Omental fat pad (tissue), 4 donors: Measurements from ENCODE around the gene SRF. TPM values are rescaled to one million over a fixed set of nuclear protein-coding genes. Genes with fewer than 3 reads are reported as not detected.

Source experiments
- ATAC-seq: fragments of 150-250 bp; one replicate; pipeline ENCODE4 v1.9.1; 2016; ENCODE audit warnings: mild to moderate bottlenecking, moderate library complexity; ENCODE audit not compliant: low FRiP score
- DNase-seq: peaks from one replicate; pipeline ENCODE4 v3.0.0-alpha.2; 2019; ENCODE audit warnings: low spot score
- total RNA-seq, 4 donors: library from RNA; depleted of rRNA; stranded (reverse); fragments of >200 nt; gene quantifications; one replicate each; pipeline ENCODE4 v1.1.0, GENCODE V29; 2016
- TF ChIP-seq, protein P1 (sequence below), 3 donors: fragments of 450-650 bp; IDR thresholded peaks; one replicate each; pipeline ENCODE4 v1.5.1; 2016 to 2017; ENCODE audit warnings: antibody characterized with exemption in 3 of 3, mild to moderate bottlenecking in 3 of 3, moderate library complexity in 2 of 3

The SRF gene
- total RNA-seq, 4 donors from 2014 or later: 21.5 to 37.8 (median 24.4) TPM

DNA sequence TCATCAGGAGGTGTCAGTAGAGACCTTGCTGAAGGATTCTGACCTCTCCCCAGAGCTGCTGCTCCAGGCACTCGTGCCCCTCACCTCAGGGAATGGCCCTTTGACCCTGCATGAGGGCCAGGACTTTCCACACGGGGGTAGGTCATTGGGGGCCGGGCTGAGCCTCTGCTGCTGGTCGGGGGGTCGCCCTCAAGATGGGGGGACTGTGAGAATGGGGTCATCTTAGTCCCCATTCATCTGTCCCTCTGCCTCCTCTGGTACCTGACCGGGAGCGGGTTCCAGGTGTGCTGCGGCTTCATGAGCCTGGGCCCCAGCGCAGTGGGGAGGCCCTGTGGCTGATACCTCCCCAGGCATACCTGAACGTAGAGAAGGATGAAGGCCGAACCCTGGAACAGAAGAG lies 42.4 kb downstream of the SRF start:
- no peak for DNase-seq
- ATAC-seq: no peak
- TF ChIP-seq, protein P1, sequence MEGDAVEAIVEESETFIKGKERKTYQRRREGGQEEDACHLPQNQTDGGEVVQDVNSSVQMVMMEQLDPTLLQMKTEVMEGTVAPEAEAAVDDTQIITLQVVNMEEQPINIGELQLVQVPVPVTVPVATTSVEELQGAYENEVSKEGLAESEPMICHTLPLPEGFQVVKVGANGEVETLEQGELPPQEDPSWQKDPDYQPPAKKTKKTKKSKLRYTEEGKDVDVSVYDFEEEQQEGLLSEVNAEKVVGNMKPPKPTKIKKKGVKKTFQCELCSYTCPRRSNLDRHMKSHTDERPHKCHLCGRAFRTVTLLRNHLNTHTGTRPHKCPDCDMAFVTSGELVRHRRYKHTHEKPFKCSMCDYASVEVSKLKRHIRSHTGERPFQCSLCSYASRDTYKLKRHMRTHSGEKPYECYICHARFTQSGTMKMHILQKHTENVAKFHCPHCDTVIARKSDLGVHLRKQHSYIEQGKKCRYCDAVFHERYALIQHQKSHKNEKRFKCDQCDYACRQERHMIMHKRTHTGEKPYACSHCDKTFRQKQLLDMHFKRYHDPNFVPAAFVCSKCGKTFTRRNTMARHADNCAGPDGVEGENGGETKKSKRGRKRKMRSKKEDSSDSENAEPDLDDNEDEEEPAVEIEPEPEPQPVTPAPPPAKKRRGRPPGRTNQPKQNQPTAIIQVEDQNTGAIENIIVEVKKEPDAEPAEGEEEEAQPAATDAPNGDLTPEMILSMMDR (IDR thresholded peaks at IDR 0.05): no peak

DNA sequence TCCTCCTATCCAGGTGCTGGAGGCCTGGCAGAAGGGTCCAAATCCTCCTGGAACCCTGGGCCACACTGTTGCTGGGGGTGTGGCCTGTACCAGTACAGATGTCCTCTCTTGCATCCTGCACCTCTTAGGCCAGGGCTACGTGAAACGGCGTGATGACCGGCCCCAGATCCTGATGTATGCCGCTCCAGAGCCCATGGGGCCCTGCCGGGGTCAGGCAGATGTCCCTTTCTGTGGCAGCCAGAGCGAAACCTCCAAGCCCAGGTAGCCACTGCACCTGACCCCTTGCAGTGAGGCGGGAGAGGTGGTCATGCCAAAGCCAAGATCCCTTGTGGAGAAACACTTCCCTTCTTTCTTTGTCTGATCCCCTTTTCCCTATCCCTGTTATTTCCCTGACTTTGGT lies 44.0 kb downstream of the SRF start:
- ATAC-seq (no peak), DNase-seq (no peak)
- TF ChIP-seq, protein P1 (IDR thresholded peaks at IDR 0.05): no peak

DNA sequence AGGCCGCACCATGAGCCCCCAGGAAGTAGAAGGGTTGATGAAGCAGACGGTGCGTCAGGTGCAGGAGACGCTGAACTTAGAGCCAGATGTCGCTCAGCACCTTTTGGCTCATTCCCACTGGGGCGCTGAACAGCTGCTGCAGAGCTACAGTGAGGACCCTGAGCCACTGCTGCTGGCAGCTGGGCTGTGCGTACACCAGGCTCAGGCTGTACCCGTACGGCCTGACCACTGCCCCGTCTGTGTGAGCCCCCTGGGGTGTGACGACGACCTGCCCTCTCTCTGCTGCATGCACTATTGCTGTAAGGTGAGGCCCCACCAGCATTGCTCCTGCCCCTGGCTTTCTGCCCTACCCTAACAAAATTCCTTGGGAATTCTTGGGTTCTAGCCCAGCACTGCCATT lies 45.1 kb downstream of the SRF start:
- TF ChIP-seq, protein P1 (IDR thresholded peaks at IDR 0.05): no peak
- ATAC-seq: no peak
- no peak for DNase-seq

DNA sequence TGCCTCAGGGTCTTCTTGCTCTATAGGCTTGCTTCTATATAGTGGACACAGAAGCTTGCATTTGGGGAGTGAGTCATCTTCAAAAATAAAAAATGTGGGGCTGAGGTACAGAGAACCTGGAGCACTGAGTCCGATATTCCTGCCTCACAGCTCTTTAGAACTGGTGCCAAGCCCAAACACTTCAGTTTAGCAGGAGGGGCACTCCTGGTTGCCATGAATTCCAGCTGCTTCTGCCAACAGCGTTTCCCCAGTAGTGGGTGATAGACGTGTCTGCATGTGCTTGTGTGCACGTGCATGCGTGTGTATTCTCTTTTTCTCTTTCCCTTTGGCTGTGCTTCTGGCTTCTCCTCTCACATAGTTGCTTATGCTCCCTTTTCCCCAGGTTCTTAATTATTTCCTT lies 46.3 kb downstream of the SRF start:
- ATAC-seq (no peak), DNase-seq (no peak)
- TF ChIP-seq, protein P1 (IDR thresholded peaks at IDR 0.05): no peak

DNA sequence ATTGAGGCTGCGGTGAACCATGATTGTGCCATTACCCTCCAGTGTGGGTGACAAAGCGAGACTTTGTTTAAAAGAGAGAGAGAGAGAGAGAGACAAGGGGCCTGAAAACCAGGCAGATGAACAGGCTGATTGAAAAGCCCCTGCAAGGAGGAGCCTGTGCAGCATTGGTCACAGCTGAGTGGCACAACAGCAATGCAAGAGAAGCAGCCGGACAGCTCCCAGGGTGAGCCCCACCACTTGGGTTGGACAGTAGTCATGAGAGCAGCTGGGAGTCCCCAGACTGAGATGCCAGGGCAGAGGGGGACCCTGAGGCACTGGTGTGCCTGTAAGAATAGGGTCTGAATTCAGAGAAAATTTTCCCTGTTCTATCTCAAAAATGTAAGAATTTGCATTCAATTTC lies 48.0 kb downstream of the SRF start:
- DNase-seq (no peak), ATAC-seq (no peak)
- TF ChIP-seq, protein P1 (IDR thresholded peaks at IDR 0.05): no peak

DNA sequence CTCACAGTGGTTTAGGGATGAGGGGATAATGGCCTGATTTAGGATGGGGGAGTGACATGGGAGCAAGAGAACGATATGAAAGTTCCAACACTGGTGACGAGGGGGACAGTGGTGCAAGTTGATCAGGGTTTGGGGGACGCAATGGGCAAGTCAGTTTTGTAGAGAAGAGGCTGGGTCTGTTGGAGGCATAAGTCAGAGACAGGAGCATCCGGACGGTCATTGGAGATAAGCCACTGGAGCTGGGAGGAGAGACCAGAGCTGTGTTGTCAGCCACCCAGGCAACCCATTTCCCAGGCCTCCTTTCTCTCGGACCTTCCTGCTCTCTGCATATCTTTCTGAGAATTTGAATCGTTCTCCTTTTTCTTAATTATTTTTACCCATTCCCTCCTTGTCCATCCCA lies 48.7 kb downstream of the SRF start:
- DNase-seq (no peak), ATAC-seq (no peak)
- TF ChIP-seq, protein P1 (IDR thresholded peaks at IDR 0.05): no peak

DNA sequence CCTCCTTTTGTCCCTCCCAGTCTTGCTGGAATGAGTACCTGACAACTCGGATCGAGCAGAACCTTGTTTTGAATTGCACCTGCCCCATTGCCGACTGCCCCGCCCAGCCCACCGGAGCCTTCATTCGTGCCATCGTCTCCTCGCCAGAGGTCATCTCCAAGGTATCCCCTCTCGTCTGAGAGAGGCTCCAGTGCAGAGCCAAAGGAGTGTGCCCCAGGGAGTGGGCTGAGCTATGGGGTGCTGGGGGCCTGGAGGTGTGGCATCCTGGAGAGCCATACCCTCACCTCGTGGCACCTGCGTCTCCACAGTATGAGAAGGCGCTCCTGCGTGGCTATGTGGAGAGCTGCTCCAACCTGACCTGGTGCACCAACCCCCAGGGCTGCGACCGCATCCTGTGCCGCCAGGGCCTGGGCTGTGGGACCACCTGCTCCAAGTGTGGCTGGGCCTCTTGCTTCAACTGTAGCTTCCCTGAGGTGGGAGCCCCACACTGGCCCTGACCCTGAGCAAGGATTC lies 49.4 kb downstream of the SRF start:
- ATAC-seq: no peak
- DNase-seq: no peak
- TF ChIP-seq, protein P1 (IDR thresholded peaks at IDR 0.05): no peak
